Measurements from ENCODE around the gene EEPD1. TPM values are rescaled to one million over a fixed set of nuclear protein-coding genes. Genes with fewer than 3 reads are reported as not detected.

Gene EEPD1
- total RNA-seq, 1 experiment from 2014 or later: 7.8 TPM

- TF ChIP-seq AFF4 (CRISPR knock-in tag; IDR thresholded peaks at IDR 0.05; ENCODE audit: borderline replicate concordance) (no peak), ZNF425 (CRISPR knock-in tag; conservative IDR thresholded peaks at IDR 0.05) (no peak), ZBTB21 (CRISPR knock-in tag; IDR thresholded peaks at IDR 0.05; ENCODE audit: borderline replicate concordance) (no peak), PRDM15 (CRISPR knock-in tag; IDR thresholded peaks at IDR 0.05) (no peak), GTF2I (CRISPR knock-in tag; conservative IDR thresholded peaks at IDR 0.05) (no peak), FOXP4 (CRISPR knock-in tag; IDR thresholded peaks at IDR 0.05) (no peak)
These were observed 54.6 kb downstream of the EEPD1 start (continued) for GRCh38 chr7:36207451-36208291.

- ATAC-seq: no peak
- peaks cover 50% of the 10 kb centered on the region for H3K4me1 Mint-ChIP-seq
- POLR2A ChIA-PET: no interaction called here
These were observed 55.4 kb downstream of the EEPD1 start for GRCh38 chr7:36208426-36208825.

More at GRCh38 chr7:36208426-36208825, 55.4 kb downstream of the EEPD1 start:
- DNase-seq (ENCODE audit: low spot score): no peak
- CTCF ChIA-PET: no interaction called here
- no peaks in the 10 kb centered on the region for H3K27me3 Mint-ChIP-seq (ENCODE audit: low read depth)
- H3K36me3 Mint-ChIP-seq: peaks cover 3% of the 10 kb centered on the region
- peak overlapping the region; percentile 71; the same call in 1 of the 2 replicates for H3K27ac Mint-ChIP-seq
- no peak overlapping the region for H3K4me3 Mint-ChIP-seq
- TF ChIP-seq NR2C2 (CRISPR knock-in tag; IDR thresholded peaks at IDR 0.05) (no peak), HMGXB4 (CRISPR knock-in tag; IDR thresholded peaks at IDR 0.05) (no peak)
- H3K9me3 Mint-ChIP-seq: peaks cover 4% of the 10 kb centered on the region
